CMK (cell line): Measurements from ENCODE around the gene MYLK.

Experiments
- DNase-seq: peaks from one replicate; pipeline ENCODE4 v3.0.0-alpha.2; 2010; ENCODE audit warnings: low read depth

Gene MYLK

GRCh38 chr3:123818921-123819429, 65.2 kb downstream of the MYLK start:
- DNase-seq, result no peak

DNA sequence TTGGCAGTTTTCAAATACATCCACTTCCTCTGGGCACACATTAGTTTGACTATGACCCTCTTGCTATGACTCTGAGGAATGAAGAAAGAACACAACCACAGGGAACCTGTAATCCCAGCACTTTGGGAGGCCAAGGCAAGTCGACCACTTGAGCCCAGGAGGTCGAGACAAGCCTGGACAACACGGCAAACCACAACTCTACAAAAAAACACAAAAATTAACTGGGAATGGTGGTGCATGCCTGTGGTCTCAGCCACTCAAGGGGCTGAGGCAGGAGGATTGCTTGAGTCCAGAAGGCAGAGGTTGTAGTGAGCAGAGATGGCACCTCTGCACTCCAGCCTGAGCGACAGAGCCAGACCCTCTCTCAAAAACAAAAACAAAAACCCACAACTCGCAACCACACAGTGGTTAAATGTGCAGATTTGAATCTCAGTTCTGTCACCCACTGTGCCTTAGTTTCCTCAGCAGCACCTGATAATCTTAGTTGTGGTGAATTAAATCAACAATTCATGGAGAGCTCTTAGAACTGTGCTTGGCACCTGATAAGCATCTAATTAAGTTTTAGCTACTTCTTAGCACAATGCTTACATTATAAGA, 65.7 kb downstream of the MYLK start:
- DNase-seq, result no peak

- no peak for DNase-seq
Observed at GRCh38 chr3:123817413-123817812, 66.7 kb downstream of the MYLK start.

DNA sequence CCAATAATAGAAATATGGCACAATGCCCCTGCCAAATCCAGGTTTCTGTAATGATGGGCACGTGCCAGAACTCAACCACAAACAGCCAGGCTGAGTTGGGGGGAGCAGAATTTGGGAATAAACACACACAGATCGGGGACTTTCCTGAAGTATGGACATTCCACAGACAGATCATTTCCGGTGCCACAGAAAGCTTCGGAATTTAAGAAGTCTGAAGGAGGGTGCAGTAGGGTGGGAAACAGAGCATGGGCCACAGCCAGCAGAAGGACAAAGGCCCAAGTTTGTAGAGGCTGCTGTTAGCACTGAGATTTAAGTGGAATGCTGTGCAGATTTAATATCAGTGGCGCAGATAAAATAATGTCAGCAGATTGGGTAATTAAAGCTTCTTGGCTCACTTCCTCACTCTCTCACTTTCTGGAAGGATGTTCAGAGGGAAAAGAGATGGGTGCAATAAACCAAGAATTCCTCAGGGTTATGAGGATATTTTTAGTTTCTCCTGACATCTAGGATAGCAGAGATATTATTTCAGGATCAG, 67.4 kb downstream of the MYLK start:
- DNase-seq, result no peak

- DNase-seq, result no peak
Observed at GRCh38 chr3:123815981-123816380, 68.2 kb downstream of the MYLK start.

DNA sequence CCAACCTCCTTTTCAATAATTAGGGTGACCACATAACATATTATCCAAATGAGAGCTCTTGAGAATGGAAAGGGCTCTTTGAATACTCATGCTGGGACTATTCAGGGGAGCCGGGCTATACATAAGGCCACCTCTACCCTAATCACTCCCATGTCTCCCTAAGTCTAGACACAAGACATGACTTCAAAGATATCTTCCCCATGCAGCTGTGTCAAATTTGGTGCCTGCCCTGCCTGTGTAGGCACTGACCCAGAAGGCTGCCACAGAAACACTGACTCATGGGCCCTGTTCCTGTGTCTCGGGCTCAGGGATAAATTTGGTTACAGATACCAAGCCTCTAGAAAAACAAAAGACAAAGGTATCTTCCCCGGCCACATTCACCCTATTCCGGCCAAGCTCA, 70.3 kb downstream of the MYLK start:
- no peak for DNase-seq

DNA sequence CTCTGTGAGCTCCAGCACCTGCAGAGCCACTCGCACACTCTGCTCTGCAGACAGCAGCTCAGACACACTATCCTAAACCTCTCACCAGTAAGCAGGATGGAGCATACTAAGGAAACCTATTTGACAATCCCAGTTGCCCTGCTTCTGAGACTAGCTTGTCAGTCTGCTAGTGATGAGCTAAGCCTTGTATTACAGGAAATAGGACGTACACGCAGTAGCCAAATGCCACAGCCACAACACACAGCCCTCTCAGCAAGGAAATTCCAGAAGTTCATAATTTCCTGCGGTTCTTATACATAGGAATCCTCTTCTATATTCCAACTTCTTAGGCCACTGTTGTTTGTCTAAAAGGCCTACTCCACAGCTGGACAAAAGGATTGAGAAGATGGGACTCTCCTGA, 74.5 kb downstream of the MYLK start:
- DNase-seq, result no peak

- no peak for DNase-seq
Observed at GRCh38 chr3:123808812-123809211, 75.3 kb downstream of the MYLK start.

GRCh38 chr3:123807820-123808219, 76.3 kb downstream of the MYLK start:
- DNase-seq, result no peak

GRCh38 chr3:123805504-123805903, 78.6 kb downstream of the MYLK start:
- no peak for DNase-seq

DNA sequence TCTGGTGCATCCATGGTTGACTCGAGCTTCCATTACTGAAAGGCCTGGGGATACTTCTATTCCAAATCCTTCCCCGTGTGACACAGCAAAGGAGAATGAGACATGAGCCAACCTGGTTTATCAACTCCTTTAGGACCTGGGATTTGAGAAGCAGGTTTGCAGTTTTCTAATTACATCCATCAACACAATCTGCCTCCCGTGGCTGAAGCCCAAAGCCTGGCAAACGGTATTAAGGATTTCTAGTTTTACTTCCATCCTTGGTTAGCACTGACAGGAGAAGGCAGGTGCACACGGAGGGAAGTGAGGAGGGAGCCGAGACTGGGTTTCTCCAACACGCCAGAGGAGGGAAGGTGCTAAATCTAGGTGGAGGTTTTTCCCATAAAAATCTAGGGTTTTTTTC, 79.0 kb downstream of the MYLK start:
- no peak for DNase-seq

GRCh38 chr3:123804676-123805075, 79.5 kb downstream of the MYLK start:
- no peak for DNase-seq

- no peak for DNase-seq
Observed at GRCh38 chr3:123803521-123803920, 80.6 kb downstream of the MYLK start.

- no peak for DNase-seq
Observed at GRCh38 chr3:123802007-123802625, 82.0 kb downstream of the MYLK start.

GRCh38 chr3:123801474-123801873, 82.7 kb downstream of the MYLK start:
- no peak for DNase-seq

GRCh38 chr3:123800362-123800682, 83.8 kb downstream of the MYLK start:
- DNase-seq, result no peak

GRCh38 chr3:123799544-123800361, 84.4 kb downstream of the MYLK start:
- no peak for DNase-seq

DNA sequence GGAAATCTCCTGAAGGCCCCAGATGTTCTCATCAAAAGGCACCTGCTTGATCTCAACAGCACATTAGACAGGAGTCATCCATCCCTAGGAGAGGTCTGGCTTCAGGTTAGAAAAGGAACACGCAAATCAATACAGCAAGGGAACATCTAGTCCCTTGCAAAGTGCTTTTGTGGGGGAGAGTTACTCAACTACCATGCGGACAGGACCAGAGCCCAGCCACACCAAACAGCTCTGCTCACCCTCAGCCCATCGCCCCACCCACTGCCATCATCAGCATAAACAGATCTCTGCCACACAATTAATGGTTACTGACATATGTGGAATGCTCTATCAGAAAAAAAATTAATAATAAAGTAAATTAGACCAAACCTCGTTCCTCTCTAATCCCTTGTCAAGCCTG, 85.6 kb downstream of the MYLK start:
- no peak for DNase-seq

DNA sequence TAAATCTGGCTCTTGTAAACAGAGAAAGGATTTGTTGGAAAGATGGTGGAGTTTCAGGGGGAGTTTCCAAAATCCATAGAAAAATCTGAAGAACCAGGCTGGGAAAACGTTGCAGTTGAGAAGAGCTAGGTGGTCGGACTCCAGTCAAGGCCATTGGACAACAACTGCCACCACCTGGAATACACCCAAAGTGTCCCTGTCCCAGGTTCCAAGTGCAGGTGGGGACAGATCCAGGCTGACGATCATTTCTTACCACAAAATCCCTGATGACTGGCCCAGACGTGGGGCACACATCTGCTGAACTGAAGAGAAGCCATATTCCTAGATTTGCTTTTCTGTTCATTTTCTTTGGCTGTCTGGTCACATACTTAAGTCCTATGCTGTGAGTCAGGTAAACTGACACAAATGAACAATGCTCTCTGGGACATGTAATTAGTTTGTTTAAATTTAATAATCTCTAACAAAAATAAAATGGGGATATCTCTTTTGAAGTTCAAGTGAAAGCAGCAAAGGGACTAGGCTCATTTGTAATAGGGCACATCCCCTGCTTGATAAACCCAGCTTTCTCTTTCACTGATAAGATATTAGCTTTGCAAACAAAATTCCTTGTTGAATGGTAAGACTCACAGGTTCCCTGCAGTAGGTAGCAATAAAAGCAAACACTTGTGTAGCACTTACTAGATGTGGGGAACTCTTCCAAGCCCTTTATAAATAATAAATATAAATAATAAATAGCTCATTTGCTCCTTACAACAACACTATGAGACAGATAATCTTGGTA, 88.5 kb downstream of the MYLK start:
- DNase-seq, result no peak

DNA sequence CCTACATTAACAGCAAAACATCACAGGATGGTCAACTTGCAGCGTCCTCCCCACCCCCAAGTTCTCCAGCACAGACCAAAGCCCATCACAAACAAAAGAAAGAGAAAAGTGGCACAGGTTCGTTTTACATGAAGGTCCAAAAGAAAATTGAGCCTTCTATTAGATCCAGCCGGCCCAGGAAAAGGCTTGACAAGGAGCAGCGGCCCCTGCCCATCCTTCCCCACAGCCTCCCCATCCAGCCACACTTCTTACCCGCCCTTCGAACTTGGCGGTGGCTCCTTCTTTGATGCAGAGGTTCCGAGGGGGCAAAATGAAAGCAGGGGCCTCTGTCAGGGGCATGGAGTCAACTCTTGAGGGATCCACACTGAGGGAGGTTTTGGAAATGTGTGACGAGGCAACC, 90.7 kb downstream of the MYLK start:
- no peak for DNase-seq

- no peak for DNase-seq
Observed at GRCh38 chr3:123792473-123793201, 91.5 kb downstream of the MYLK start.

- DNase-seq, result no peak
Observed at GRCh38 chr3:123791898-123792297, 92.2 kb downstream of the MYLK start.
